Measurements from ENCODE around the gene SENP3. TPM values are rescaled to one million over a fixed set of nuclear protein-coding genes. Genes with fewer than 3 reads are reported as not detected.

Gene SENP3
- total and polyA plus RNA-seq, 2 of the 13 experiments (the other 11 are each of a cell fraction or from before 2014, with no cell fraction given) = 55.8 to 75.4 TPM

GRCh38 chr17:7538891-7539545 is 22.7 kb upstream of the SENP3 start:
- BruUV-seq (replicated peaks) = no TSS peak
- no peak overlapping the region for H3K4me3 ChIP-seq (replicated peaks in 1 of 3; ENCODE audit: insufficient read depth in 1 of 3, low read depth in 2 of 3, low read length in 3 of 3)
- in situ Hi-C loops (cut with HindIII; ENCODE audit: extremely low pct_ligation_motif_present, low pct_unique_long_range_greater_than_20kb) = no loop called here
- H2AFZ ChIP-seq (ENCODE audit: low read length) = no peak overlapping the region
- no peak for DNase-seq (ENCODE audit: low spot score)
- intact Hi-C loops (cut with micrococcal nuclease; ENCODE audit: unreplicated experiment) = loop anchor here (2.0 kb wide), 1 partner anchor 14 kb away; no protein-coding TSS in a partner anchor
- no peak for FAIRE-seq
- H3K27ac ChIP-seq (ENCODE audit: extremely low read length, insufficient read depth, low read length) = no peak overlapping the region
- H3K4me2 ChIP-seq (ENCODE audit: low read depth, low read length) = no peak overlapping the region
- peaks cover 0 to 8% of the 10 kb centered on the region in 2 experiments; a peak in 3 of 5 replicates for H3K27me3 ChIP-seq (ENCODE audit: control insufficient read depth in 1 of 2, insufficient read depth in 2 of 2, low read length in 2 of 2)
- POLR2A ChIA-PET = interaction anchor here (1.0 kb wide), 1 partner anchor 21 kb away, joined by 3 read pairs; no protein-coding TSS in a partner anchor
- TF ChIP-seq ZNF773 (CRISPR knock-in tag; IDR thresholded peaks at IDR 0.05; ENCODE audit: borderline replicate concordance) (no peak), MAF1 (CRISPR knock-in tag; IDR thresholded peaks at IDR 0.05; ENCODE audit: borderline replicate concordance) (no peak), STAT6 (CRISPR knock-in tag; IDR thresholded peaks at IDR 0.05; ENCODE audit: borderline replicate concordance) (no peak), GMEB2 (CRISPR knock-in tag; IDR thresholded peaks at IDR 0.05; ENCODE audit: low read depth) (no peak), XBP1 (CRISPR knock-in tag; IDR thresholded peaks at IDR 0.05) (no peak), ZNF24 (IDR thresholded peaks at IDR 0.05) (no peak), MXD4 (CRISPR knock-in tag; IDR thresholded peaks at IDR 0.05) (no peak), ZKSCAN8 (CRISPR knock-in tag; IDR thresholded peaks at IDR 0.05; ENCODE audit: borderline replicate concordance) (no peak), NR0B2 (CRISPR knock-in tag; IDR thresholded peaks at IDR 0.05) (no peak), ZNF510 (CRISPR knock-in tag; IDR thresholded peaks at IDR 0.05; ENCODE audit: low read depth) (no peak), ARNTL (CRISPR knock-in tag; IDR thresholded peaks at IDR 0.05) (no peak), MLXIP (CRISPR knock-in tag; IDR thresholded peaks at IDR 0.05; ENCODE audit: borderline replicate concordance) (no peak), BORCS8-MEF2B (CRISPR knock-in tag; IDR thresholded peaks at IDR 0.05) (no peak), KLF12 (CRISPR knock-in tag; IDR thresholded peaks at IDR 0.05; ENCODE audit: borderline replicate concordance) (no peak)
- CTCF ChIA-PET (ENCODE audit: low intra/inter-chr PET ratio, low total read pairs) = no interaction called here
- 41% methylated on average over 11 of the region's 11 CpGs for WGBS (ENCODE audit: low lambda C conversion rate)
- H3K4me1 ChIP-seq (ENCODE audit: insufficient read depth, low read length) = peaks cover 49% of the 10 kb centered on the region
- no peaks in the 10 kb centered on the region for H3K79me2 ChIP-seq (ENCODE audit: insufficient read depth, low read length)
- H3K9me3 ChIP-seq (ENCODE audit: low read length) = peaks cover 15% of the 10 kb centered on the region
- ATAC-seq = no peak
- no peaks in the 10 kb centered on the region for H4K20me1 ChIP-seq (ENCODE audit: insufficient read depth, low read length)
- H3K9ac ChIP-seq (ENCODE audit: insufficient read depth, low read depth, low read length) = no peak overlapping the region
- no peaks in the 10 kb centered on the region for H3K36me3 ChIP-seq (replicated peaks in 1 of 2; ENCODE audit: control insufficient read depth in 1 of 2, insufficient read depth in 2 of 2, low read length in 2 of 2)
